ENCODE measurements around the gene FLT1.

Gene FLT1

GRCh38 chr13:28457521-28457920 lies 37.4 kb downstream of the FLT1 start:
- no peak for DNase-seq

- no peak for DNase-seq
These were observed 39.2 kb downstream of the FLT1 start for GRCh38 chr13:28455580-28456194.

GRCh38 chr13:28452755-28453154 lies 42.2 kb downstream of the FLT1 start:
- no peak for DNase-seq

- no peak for DNase-seq
These were observed 43.3 kb downstream of the FLT1 start for GRCh38 chr13:28451482-28452217.

GRCh38 chr13:28449826-28450773 lies 44.8 kb downstream of the FLT1 start:
- no peak for DNase-seq

GRCh38 chr13:28448651-28449358 lies 46.1 kb downstream of the FLT1 start:
- no peak for DNase-seq

GRCh38 chr13:28447989-28448388 lies 46.9 kb downstream of the FLT1 start:
- DNase-seq, result no peak

GRCh38 chr13:28447206-28447605 lies 47.7 kb downstream of the FLT1 start:
- DNase-seq, result no peak

GRCh38 chr13:28442839-28443238 lies 52.1 kb downstream of the FLT1 start:
- DNase-seq, result no peak

- no peak for DNase-seq
These were observed 53.4 kb downstream of the FLT1 start for GRCh38 chr13:28441529-28441928.

GRCh38 chr13:28440774-28441504 lies 54.0 kb downstream of the FLT1 start:
- DNase-seq, result no peak

- DNase-seq, result no peak
These were observed 56.2 kb downstream of the FLT1 start for GRCh38 chr13:28438598-28439334.

GRCh38 chr13:28438067-28438466 lies 56.9 kb downstream of the FLT1 start:
- no peak for DNase-seq

GRCh38 chr13:28435917-28436316 lies 59.0 kb downstream of the FLT1 start:
- DNase-seq, result no peak

GRCh38 chr13:28434926-28435325 lies 60.0 kb downstream of the FLT1 start:
- DNase-seq, result no peak

- no peak for DNase-seq
These were observed 61.9 kb downstream of the FLT1 start for GRCh38 chr13:28432816-28433560.

GRCh38 chr13:28429685-28430290 lies 65.1 kb downstream of the FLT1 start:
- DNase-seq, result no peak

- no peak for DNase-seq
These were observed 65.8 kb downstream of the FLT1 start for GRCh38 chr13:28429096-28429495.

- DNase-seq, result no peak
These were observed 68.5 kb downstream of the FLT1 start for GRCh38 chr13:28426381-28426780.

- no peak for DNase-seq
These were observed 69.1 kb downstream of the FLT1 start for GRCh38 chr13:28425793-28426192.
